Measurements from ENCODE around the gene ZNF155. TPM values are rescaled to one million over a fixed set of nuclear protein-coding genes. Genes with fewer than 3 reads are reported as not detected.
A peak's percentile ranks its signal among the peaks of the same experiment; 100 is the strongest.
"Not testable (repeated sequence)": the region's sequence is repeated elsewhere in the genome, so short reads cannot be mapped to it uniquely, and the experiment has no call there.

The ZNF155 gene
- 1 to 10 TPM; 2.1 to 3.0 (median 2.6) TPM for polyA plus RNA-seq

GRCh38 chr19:43983912-43984686, at the start of gene ZNF155:
Gene ZNF155, plus strand, starts transcription at chr19:43984188. Its CDS starts 4,356 bp downstream, at chr19:43988544.
- Mint-ChIP-seq H3K4me1 (peaks cover 17 to 28% of the 10 kb centered on the region in 2 donors), H3K27ac (peak within 1 kb of the TSS; percentile 85 to 96 (median 92)), H3K4me3 (peak within 1 kb of the TSS; percentile 93 to 99 (median 97)), H3K9me3 (peaks cover 0 to 16% (median 3%) of the 10 kb centered on the region in 6 donors), H3K27me3 (ENCODE audit: low read depth in 3 of 3) (peaks cover 0 to 4% (median 0%) of the 10 kb centered on the region in 3 donors), H3K36me3 (peaks cover 7 to 14% (median 11%) of the 10 kb centered on the region in 3 donors)
- DNase-seq: peak; percentile 67 to 74 (median 69)

GRCh38 chr19:43934985-43935708, 48.8 kb upstream of the ZNF155 start, which contains the start of gene ZNF45:
Gene ZNF45, minus strand, starts transcription at chr19:43935282. Its CDS starts 13,097 bp downstream, at chr19:43922185.
- Mint-ChIP-seq H3K9me3 (peaks cover 0 to 7% (median 3%) of the 10 kb centered on the region in 6 donors), H3K27me3 (ENCODE audit: low read depth in 3 of 3) (peaks cover 0 to 4% (median 2%) of the 10 kb centered on the region in 3 donors), H3K4me1 (peaks cover 21 to 41% of the 10 kb centered on the region in 2 donors), H3K36me3 (peaks cover 18 to 25% (median 22%) of the 10 kb centered on the region in 3 donors), H3K27ac (peak within 1 kb of the TSS; percentile 89 to 96 (median 93)), H3K4me3 (peak within 1 kb of the TSS; percentile 95 to 96 (median 95))
- peak; percentile 84 to 87 (median 85) for DNase-seq

GRCh38 chr19:43936188-43936587, 47.8 kb upstream of the ZNF155 start:
- Mint-ChIP-seq H3K4me3 (peak overlapping the region; percentile 34 to 95 (median 95)), H3K36me3 (peaks cover 9 to 19% (median 12%) of the 10 kb centered on the region in 3 donors), H3K4me1 (peaks cover 21 to 35% of the 10 kb centered on the region in 2 donors), H3K27me3 (ENCODE audit: low read depth in 3 of 3) (peaks cover 0 to 8% (median 4%) of the 10 kb centered on the region in 3 donors), H3K27ac (peak overlapping the region in 2 of 6 donors; percentile 70 to 94), H3K9me3 (peaks cover 0 to 10% (median 4%) of the 10 kb centered on the region in 6 donors)
- no peak for DNase-seq

GRCh38 chr19:43939557-43940260, 44.3 kb upstream of the ZNF155 start:
- no peak overlapping the region for H3K4me3 Mint-ChIP-seq
- peaks cover 0 to 11% (median 8%) of the 10 kb centered on the region in 3 donors for H3K36me3 Mint-ChIP-seq
- H3K27me3 Mint-ChIP-seq (ENCODE audit: low read depth in 3 of 3): peaks cover 2 to 16% (median 10%) of the 10 kb centered on the region in 3 donors
- H3K27ac Mint-ChIP-seq: no peak overlapping the region
- H3K9me3 Mint-ChIP-seq: peaks cover 0 to 10% (median 7%) of the 10 kb centered on the region in 6 donors
- peaks cover 9 to 14% of the 10 kb centered on the region in 2 donors for H3K4me1 Mint-ChIP-seq
- DNase-seq: no peak

GRCh38 chr19:43940719-43941118, 43.3 kb upstream of the ZNF155 start:
- no peak overlapping the region for H3K27ac Mint-ChIP-seq
- peaks cover 0 to 14% (median 8%) of the 10 kb centered on the region in 6 donors for H3K9me3 Mint-ChIP-seq
- DNase-seq: no peak
- H3K4me1 Mint-ChIP-seq: peaks cover 0 to 3% of the 10 kb centered on the region in 2 donors
- no peak overlapping the region for H3K4me3 Mint-ChIP-seq
- peaks cover 3 to 11% (median 8%) of the 10 kb centered on the region in 3 donors for H3K36me3 Mint-ChIP-seq
- peaks cover 9 to 16% (median 10%) of the 10 kb centered on the region in 3 donors for H3K27me3 Mint-ChIP-seq (ENCODE audit: low read depth in 3 of 3)

GRCh38 chr19:43941209-43941608, 42.8 kb upstream of the ZNF155 start:
- no peak overlapping the region for H3K27ac Mint-ChIP-seq
- H3K27me3 Mint-ChIP-seq (ENCODE audit: low read depth in 3 of 3): peaks cover 9 to 21% (median 13%) of the 10 kb centered on the region in 3 donors
- no peak overlapping the region for H3K4me3 Mint-ChIP-seq
- DNase-seq: no peak
- H3K36me3 Mint-ChIP-seq: peaks cover 3 to 14% (median 8%) of the 10 kb centered on the region in 3 donors
- H3K9me3 Mint-ChIP-seq: peaks cover 4 to 19% (median 11%) of the 10 kb centered on the region in 6 donors
- H3K4me1 Mint-ChIP-seq: no peaks in the 10 kb centered on the region

GRCh38 chr19:43947412-43947811, 36.6 kb upstream of the ZNF155 start:
- H3K4me1 Mint-ChIP-seq: peaks cover 12 to 17% of the 10 kb centered on the region in 2 donors
- not testable (repeated sequence) for H3K27ac Mint-ChIP-seq, DNase-seq
- peaks cover 16 to 21% (median 16%) of the 10 kb centered on the region in 3 donors for H3K27me3 Mint-ChIP-seq (ENCODE audit: low read depth in 3 of 3)
- H3K9me3 Mint-ChIP-seq: peaks cover 21 to 53% (median 39%) of the 10 kb centered on the region in 6 donors
- peaks cover 11 to 23% (median 20%) of the 10 kb centered on the region in 3 donors for H3K36me3 Mint-ChIP-seq
- H3K4me3 Mint-ChIP-seq: peak overlapping the region in 1 of 5 donors; percentile 8

GRCh38 chr19:43949803-43950202, 34.2 kb upstream of the ZNF155 start:
- peaks cover 13 to 26% (median 24%) of the 10 kb centered on the region in 3 donors for H3K36me3 Mint-ChIP-seq
- peaks cover 12 to 18% of the 10 kb centered on the region in 2 donors for H3K4me1 Mint-ChIP-seq
- H3K4me3 Mint-ChIP-seq: peak overlapping the region; percentile 46 to 71 (median 55)
- peaks cover 23 to 55% (median 40%) of the 10 kb centered on the region in 6 donors for H3K9me3 Mint-ChIP-seq
- H3K27ac Mint-ChIP-seq, DNase-seq: not testable (repeated sequence)
- peaks cover 16% of the 10 kb centered on the region in 3 donors for H3K27me3 Mint-ChIP-seq (ENCODE audit: low read depth in 3 of 3)

- peak within 1 kb of the TSS; percentile 99 for H3K4me3 Mint-ChIP-seq
- DNase-seq: peak; percentile 68 to 74 (median 69)
- peaks cover 9 to 13% (median 12%) of the 10 kb centered on the region in 3 donors for H3K27me3 Mint-ChIP-seq (ENCODE audit: low read depth in 3 of 3)
- H3K9me3 Mint-ChIP-seq: peaks cover 21 to 49% (median 37%) of the 10 kb centered on the region in 6 donors
- H3K27ac Mint-ChIP-seq: peak within 1 kb of the TSS; percentile 81 to 93 (median 89)
- H3K36me3 Mint-ChIP-seq: peaks cover 17 to 31% (median 29%) of the 10 kb centered on the region in 3 donors
- peaks cover 12 to 18% of the 10 kb centered on the region in 2 donors for H3K4me1 Mint-ChIP-seq
Measured at GRCh38 chr19:43950834-43951645, 32.9 kb upstream of the ZNF155 start, which contains the start of gene ZNF221. Gene ZNF221, plus strand, starts transcription at chr19:43951228. Its CDS starts 11,499 bp downstream, at chr19:43962727.

GRCh38 chr19:43956827-43957226, 27.2 kb upstream of the ZNF155 start:
- H3K36me3 Mint-ChIP-seq: peaks cover 24 to 40% (median 34%) of the 10 kb centered on the region in 3 donors
- peaks cover 0 to 3% (median 0%) of the 10 kb centered on the region in 3 donors for H3K27me3 Mint-ChIP-seq (ENCODE audit: low read depth in 3 of 3)
- H3K4me1 Mint-ChIP-seq: peaks cover 3 to 6% of the 10 kb centered on the region in 2 donors
- no peak overlapping the region for H3K4me3 Mint-ChIP-seq
- H3K27ac Mint-ChIP-seq: no peak overlapping the region
- no peak for DNase-seq
- H3K9me3 Mint-ChIP-seq: peaks cover 21 to 64% (median 30%) of the 10 kb centered on the region in 6 donors

GRCh38 chr19:43957891-43958290, 26.1 kb upstream of the ZNF155 start:
- Mint-ChIP-seq H3K4me3 (no peak overlapping the region), H3K36me3 (peaks cover 31 to 40% (median 33%) of the 10 kb centered on the region in 3 donors), H3K4me1 (no peaks in the 10 kb centered on the region), H3K27me3 (ENCODE audit: low read depth in 3 of 3) (peaks cover 0 to 3% (median 0%) of the 10 kb centered on the region in 3 donors), H3K9me3 (peaks cover 21 to 69% (median 39%) of the 10 kb centered on the region in 6 donors), H3K27ac (no peak overlapping the region)
- no peak for DNase-seq

GRCh38 chr19:43960411-43960810, 23.6 kb upstream of the ZNF155 start:
- Mint-ChIP-seq H3K4me1 (no peaks in the 10 kb centered on the region), H3K9me3 (peaks cover 31 to 85% (median 59%) of the 10 kb centered on the region in 6 donors), H3K27ac (no peak overlapping the region), H3K27me3 (ENCODE audit: low read depth in 3 of 3) (peaks cover 0 to 3% (median 0%) of the 10 kb centered on the region in 3 donors), H3K4me3 (no peak overlapping the region), H3K36me3 (peaks cover 47 to 55% (median 47%) of the 10 kb centered on the region in 3 donors)
- no peak for DNase-seq
